HG03103 (cell line): Measurements from ENCODE around the gene MXRA7.
"Not testable (repeated sequence)": the region's sequence is repeated elsewhere in the genome, so short reads cannot be mapped to it uniquely, and the experiment has no call there.

Experiments used
- ATAC-seq: cut with Tn5 transposase; IDR thresholded peaks from one replicate; pipeline ENCODE4 v1.9.1; 2021; ENCODE audit warnings: low read depth; ENCODE audit not compliant: unreplicated experiment

The MXRA7 gene

GRCh38 chr17:76710863-76711611 lies at the start of gene MXRA7:
Gene MXRA7 (minus strand): TSS chr17:76710965. CDS start chr17:76710946, 19 bp downstream.
- no peak for ATAC-seq

- ATAC-seq = no peak
Measured at GRCh38 chr17:76758570-76758969, 47.8 kb upstream of the MXRA7 start.

GRCh38 chr17:76757256-76757655 lies 46.5 kb upstream of the MXRA7 start:
- ATAC-seq = no peak

- ATAC-seq = no peak
Measured at GRCh38 chr17:76755285-76755684, 44.5 kb upstream of the MXRA7 start.

- no peak for ATAC-seq
Measured at GRCh38 chr17:76753061-76753961, 42.5 kb upstream of the MXRA7 start.

- no peak for ATAC-seq
Measured at GRCh38 chr17:76752006-76752405, 41.2 kb upstream of the MXRA7 start.

GRCh38 chr17:76751416-76751993 lies 40.7 kb upstream of the MXRA7 start:
- ATAC-seq = no peak

- no peak for ATAC-seq
Measured at GRCh38 chr17:76748657-76749056, 37.9 kb upstream of the MXRA7 start.

GRCh38 chr17:76747716-76748363 lies 37.1 kb upstream of the MXRA7 start:
- no peak for ATAC-seq

GRCh38 chr17:76745785-76746184 lies 35.0 kb upstream of the MXRA7 start:
- not testable (repeated sequence) for ATAC-seq

- ATAC-seq = no peak
Measured at GRCh38 chr17:76744747-76745146, 34.0 kb upstream of the MXRA7 start.

GRCh38 chr17:76742958-76743357 lies 32.2 kb upstream of the MXRA7 start:
- no peak for ATAC-seq

GRCh38 chr17:76740329-76741118 lies 29.8 kb upstream of the MXRA7 start:
- no peak for ATAC-seq

- not testable (repeated sequence) for ATAC-seq
Measured at GRCh38 chr17:76739568-76740115, 28.9 kb upstream of the MXRA7 start.

GRCh38 chr17:76738468-76738850 lies 27.7 kb upstream of the MXRA7 start:
- no peak for ATAC-seq

- ATAC-seq = peak; percentile 41
Measured at GRCh38 chr17:76737676-76738467, 27.1 kb upstream of the MXRA7 start, which contains the start of gene MFSD11. Gene MFSD11 (plus strand): TSS chr17:76738119. CDS start chr17:76738353, 234 bp downstream.

- ATAC-seq = peak; percentile 58
Measured at GRCh38 chr17:76737082-76737675, 26.4 kb upstream of the MXRA7 start, which contains the start of gene SRSF2. Gene SRSF2 (minus strand): TSS chr17:76737331. CDS start chr17:76737160, 171 bp downstream.

- no peak for ATAC-seq
Measured at GRCh38 chr17:76736349-76737081, 25.8 kb upstream of the MXRA7 start.
